HCEC 1CT (cell line): ENCODE data around the gene IRF9.

ENCODE experiments used
- DNase-seq: peaks from one replicate; pipeline ENCODE4 v3.0.0-alpha.2; 2017

Gene IRF9

DNA sequence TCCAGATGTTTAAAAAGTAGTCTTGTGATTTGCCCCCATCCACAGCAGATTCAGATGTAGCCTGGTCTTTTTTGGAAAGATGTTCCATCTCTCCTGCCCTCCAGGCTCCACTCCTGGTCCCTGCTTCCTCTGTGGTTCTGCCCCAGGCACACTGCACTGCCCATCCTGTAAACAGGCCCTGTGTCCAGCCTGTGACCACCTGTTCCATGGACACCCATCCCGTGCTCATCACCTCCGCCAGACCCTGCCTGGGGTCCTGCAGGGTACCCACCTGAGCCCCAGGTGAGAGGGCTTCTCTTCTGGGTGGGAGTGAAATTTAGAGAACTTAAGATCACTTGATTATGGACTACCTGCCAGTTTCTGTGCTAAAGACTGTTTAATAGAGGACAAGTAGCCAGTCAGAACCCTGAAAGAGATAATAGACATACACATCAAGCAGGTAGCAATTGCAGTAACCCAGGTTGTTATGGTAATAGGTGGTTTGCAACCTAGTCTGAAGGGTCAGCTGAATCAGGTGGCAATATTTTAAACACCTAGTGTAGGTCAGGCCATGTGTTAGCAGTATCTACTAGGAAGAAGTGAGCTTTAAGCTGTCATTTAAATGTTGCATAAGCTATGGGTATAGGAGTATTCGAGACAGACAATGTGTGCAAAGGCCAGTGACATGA lies 11.6 kb upstream of the IRF9 start:
- DNase-seq, result no peak

DNA sequence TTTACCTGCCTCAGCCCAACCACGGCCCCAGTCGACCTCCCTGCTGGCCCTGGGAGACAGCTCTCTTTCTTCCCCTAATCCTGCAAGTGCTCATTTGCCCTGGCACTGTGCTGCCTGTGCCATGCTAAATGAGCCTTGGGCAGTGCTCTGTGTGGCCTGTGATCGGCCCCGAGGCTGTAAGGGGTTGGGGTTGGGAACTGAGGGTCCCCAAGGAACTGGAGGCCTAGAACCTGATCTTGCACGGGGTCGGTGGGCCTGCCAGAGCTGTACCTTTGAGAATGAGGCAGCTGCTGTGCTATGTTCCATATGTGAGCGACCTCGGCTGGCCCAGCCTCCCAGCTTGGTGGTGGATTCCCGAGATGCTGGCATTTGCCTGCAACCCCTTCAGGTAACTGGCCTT lies 11.0 kb upstream of the IRF9 start:
- DNase-seq, result no peak

DNA sequence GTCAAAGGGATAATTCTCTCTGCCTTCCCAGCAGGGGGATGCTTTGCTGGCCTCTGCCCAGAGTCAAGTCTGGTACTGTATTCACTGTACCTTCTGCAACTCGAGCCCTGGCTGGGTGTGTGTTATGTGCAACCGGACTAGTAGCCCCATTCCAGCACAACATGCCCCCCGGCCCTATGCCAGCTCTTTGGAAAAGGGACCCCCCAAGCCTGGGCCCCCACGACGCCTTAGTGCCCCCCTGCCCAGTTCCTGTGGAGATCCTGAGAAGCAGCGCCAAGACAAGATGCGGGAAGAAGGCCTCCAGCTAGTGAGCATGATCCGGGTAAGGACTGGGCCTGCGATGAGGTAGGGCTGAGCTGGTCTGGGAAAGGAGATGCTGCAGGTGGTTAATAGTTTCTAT lies 10.5 kb upstream of the IRF9 start:
- no peak for DNase-seq

DNA sequence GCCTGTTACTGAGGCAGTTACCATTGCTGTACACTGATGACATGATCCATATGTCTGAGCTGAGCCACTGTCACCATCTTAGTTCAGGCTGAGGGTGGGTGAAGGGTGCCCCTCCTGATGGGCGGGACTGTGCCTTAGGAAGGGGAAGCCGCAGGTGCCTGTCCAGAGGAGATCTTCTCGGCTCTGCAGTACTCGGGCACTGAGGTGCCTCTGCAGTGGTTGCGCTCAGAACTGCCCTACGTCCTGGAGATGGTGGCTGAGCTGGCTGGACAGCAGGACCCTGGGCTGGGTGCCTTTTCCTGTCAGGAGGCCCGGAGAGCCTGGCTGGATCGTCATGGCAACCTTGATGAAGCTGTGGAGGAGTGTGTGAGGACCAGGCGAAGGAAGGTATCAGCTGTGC lies 10.1 kb upstream of the IRF9 start:
- no peak for DNase-seq

DNA sequence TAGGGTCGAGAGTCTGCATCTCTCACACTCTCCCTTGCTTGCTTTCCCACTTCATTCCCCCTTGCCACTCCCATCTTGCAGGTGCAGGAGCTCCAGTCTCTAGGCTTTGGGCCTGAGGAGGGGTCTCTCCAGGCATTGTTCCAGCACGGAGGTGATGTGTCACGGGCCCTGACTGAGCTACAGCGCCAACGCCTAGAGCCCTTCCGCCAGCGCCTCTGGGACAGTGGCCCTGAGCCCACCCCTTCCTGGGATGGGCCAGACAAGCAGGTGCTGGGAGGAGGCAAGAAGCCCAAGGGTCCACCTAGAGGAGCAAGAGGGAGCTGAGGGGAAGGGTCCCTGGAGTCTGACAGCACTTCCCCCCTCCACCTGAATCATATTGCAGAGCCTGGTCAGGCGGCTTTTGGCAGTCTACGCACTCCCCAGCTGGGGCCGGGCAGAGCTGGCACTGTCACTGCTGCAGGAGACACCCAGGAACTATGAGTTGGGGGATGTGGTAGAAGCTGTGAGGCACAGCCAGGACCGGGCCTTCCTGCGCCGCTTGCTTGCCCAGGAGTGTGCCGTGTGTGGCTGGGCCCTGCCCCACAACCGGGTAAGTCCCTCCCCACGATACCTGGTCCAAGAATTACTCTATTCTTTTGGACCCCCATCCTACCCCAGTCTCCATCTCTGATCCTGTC lies 9.5 kb upstream of the IRF9 start:
- no peak for DNase-seq

DNA sequence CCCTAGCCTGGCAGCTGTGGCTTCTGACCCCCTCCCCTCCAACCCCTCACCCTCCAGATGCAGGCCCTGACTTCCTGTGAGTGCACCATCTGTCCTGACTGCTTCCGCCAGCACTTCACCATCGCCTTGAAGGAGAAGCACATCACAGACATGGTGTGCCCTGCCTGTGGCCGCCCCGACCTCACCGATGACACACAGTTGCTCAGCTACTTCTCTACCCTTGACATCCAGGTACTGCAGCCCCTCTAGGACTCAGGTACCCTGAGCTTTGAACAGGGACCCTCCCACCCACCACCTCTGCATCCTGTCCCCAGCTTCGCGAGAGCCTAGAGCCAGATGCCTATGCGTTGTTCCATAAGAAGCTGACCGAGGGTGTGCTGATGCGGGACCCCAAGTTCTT lies 6.0 kb upstream of the IRF9 start:
- DNase-seq, result no peak

DNA sequence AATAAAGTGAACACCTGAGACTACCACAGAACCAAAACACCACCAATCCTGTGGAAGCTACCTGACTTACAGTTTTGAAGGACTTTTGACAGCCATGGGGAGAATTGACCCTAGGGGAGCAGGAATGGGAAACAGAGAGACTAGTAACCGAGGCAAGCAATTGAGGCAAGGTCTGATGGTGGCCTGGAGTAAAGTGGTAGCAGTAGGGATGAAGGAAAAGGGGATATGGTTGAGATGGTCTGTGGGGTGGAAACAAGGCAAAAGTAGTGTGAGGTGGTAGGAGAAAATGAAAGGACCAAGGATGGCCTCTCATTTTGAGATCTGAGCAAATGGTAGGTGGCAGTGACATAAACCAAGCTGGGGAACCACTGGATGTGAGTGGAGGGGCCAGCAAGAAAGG lies 4.2 kb upstream of the IRF9 start:
- DNase-seq, result no peak

DNA sequence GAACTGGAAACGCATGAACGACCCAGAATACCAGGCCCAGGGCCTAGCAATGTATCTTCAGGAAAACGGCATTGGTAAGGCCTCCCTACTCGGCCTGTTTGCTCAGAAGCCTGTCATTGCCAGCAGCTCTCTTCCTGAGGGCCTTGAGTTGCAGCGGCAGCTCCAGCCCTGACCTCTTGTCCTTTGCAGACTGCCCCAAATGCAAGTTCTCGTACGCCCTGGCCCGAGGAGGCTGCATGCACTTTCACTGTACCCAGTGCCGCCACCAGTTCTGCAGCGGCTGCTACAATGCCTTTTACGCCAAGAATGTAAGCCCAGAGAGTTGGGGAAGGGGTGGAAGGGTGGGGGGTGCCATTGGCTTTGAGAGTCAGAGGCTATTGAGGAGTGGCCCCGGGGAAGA lies 3.7 kb upstream of the IRF9 start:
- no peak for DNase-seq

DNA sequence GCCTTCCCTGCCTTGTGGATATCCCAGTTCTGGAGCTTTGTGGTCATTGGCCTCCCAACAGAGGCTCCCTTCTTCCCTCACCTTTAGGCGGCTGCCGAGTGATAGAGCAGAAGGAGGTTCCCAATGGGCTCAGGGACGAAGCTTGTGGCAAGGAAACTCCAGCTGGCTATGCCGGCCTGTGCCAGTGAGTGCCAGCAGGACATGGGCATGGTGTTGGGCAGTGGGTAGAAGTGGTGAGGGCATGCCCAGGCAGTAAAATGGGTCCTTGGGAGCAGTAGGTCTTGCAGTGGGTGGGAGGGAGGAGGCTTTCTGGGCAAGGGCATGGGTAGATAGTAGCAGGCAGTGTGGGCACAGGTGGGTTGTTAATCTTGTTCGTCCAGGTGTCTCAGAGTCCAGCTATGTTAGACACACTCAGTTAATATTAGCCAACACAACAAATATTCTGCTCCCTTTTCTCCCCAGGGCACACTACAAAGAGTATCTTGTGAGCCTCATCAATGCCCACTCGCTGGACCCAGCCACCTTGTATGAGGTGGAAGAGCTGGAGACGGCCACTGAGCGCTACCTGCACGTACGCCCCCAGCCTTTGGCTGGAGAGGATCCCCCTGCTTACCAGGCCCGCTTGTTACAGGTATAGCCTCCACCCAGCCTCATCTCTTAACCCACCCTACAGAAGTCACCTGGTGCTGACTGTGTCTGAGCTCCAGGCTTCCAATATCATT lies 1.1 kb upstream of the IRF9 start:
- no peak for DNase-seq

DNA sequence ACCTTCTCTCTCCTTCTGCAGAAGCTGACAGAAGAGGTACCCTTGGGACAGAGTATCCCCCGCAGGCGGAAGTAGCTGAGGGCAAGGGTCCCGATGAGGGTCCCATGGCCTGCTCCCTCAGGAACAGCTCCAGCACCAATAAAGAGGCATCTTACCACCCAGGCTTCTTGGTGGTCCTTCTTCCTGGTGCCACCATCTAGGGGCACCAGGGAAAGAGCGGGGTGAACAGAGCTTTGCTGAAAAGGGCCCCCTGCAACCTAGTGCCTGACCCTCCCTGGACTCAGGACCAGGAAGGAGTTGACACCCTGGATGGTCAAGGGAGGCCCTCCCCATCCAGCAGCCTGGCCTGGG lies 591 bp upstream of the IRF9 start:
- no peak for DNase-seq

DNA sequence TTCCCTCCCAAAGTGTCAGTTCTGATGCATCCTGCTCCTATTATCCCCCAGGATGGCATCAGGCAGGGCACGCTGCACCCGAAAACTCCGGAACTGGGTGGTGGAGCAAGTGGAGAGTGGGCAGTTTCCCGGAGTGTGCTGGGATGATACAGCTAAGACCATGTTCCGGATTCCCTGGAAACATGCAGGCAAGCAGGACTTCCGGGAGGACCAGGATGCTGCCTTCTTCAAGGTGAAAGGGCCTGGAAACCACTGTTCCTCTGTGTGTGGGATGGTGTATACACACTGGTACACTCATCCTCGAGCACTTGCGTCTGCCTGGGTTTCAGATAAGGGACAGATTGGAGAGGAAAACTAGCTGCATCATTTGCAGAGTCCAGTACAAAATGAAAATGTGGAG lies 1.0 kb downstream of the IRF9 start:
- DNase-seq, result no peak

DNA sequence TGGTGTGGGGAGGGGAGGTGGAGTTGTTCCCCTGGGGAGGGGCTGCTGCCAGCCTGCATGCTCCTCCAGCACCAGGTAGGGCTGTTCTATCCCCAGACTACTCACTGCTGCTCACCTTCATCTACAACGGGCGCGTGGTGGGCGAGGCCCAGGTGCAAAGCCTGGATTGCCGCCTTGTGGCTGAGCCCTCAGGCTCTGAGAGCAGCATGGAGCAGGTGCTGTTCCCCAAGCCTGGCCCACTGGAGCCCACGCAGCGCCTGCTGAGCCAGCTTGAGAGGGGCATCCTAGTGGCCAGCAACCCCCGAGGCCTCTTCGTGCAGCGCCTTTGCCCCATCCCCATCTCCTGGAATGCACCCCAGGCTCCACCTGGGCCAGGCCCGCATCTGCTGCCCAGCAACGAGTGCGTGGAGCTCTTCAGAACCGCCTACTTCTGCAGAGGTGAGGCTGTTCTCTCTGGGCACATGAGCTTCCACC lies 3.5 kb downstream of the IRF9 start:
- DNase-seq, result no peak

DNA sequence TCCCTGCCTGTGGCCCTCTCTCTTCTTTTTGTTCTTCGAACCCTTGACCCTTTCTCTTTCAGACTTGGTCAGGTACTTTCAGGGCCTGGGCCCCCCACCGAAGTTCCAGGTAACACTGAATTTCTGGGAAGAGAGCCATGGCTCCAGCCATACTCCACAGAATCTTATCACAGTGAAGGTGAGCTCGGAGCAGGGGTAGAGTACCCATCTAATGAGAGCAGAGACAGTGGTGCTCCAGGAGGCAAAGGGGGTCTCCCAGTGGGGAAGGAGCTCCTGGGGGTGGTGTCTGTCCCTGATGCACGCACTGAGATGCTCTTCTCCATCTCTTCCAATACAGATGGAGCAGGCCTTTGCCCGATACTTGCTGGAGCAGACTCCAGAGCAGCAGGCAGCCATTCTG lies 4.7 kb downstream of the IRF9 start:
- DNase-seq, result no peak

DNA sequence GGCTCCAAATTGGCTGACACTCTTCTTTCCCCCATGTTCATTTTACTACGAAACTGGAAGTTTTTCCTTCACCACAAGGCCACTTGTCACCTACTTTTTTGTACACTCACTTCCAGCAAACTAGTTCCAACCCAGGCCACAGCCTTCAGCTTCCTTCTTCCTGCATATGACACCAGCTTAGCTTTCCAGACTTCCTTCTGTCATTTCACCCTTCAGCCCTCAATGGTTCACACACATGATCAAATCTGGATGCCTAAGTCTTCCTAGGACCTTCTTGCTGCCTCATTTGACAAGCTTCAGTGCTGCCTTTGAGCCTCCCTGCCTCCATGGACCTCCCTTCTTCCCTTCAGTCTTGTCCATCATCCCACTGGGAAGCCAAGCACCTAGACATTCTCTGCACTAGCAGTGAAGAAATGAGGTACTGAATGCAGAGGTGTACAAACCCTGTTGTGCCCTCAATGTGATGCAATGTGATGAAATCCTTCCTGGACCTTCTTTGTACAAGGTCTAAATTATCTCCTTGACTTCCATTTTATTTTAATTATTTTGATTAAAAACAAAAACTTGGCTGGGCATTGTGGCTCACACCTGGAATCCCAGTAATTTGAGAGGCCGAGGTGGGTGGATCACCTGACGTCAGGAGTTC lies 6.5 kb downstream of the IRF9 start:
- no peak for DNase-seq

DNA sequence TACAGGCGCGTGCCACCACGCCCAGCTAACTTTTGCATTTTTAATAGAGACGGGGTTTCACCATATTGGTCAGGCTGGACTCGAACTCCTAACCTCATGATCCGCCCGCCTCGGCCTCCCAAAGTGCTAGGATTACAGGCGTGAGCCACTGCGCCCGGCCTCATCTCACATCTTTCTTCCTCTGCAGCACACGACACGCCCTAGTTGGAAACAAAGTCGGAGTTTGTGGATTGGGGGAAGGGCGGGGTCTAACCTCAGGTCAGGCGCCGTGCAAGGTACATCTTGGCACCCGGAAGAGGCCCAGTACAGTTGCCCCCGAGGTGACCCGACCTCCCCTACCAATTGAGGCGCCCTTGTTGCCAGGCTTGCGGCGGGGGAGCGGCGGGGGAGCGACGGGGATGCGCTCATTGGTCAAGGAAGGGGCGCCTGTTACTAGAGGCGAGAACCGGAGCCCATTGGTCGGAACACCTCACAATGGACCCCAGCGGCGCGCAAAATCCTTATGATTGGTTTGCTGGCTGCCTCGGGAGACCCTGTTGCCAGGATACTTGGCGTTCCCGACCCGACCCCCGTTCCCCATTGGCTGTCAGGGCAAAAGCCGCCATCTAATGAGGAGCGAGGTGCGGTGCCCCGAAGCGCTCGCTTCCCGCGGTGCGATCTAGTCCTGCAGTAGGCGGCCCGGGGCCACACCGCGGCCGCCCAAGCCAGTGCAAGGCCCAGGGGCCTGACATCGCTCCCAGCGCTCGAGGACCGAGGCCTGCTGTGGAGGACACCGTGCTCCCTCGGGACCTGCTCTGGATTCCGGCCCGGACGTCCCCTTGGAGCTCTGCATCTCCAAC lies 10.6 kb downstream of the IRF9 start, which contains the start of gene REC8:
REC8 (plus strand) TSS at position 659 of the 839 bp plus-strand sequence. CDS start 473 bp downstream, outside the sequence.
- DNase-seq, result no peak

DNA sequence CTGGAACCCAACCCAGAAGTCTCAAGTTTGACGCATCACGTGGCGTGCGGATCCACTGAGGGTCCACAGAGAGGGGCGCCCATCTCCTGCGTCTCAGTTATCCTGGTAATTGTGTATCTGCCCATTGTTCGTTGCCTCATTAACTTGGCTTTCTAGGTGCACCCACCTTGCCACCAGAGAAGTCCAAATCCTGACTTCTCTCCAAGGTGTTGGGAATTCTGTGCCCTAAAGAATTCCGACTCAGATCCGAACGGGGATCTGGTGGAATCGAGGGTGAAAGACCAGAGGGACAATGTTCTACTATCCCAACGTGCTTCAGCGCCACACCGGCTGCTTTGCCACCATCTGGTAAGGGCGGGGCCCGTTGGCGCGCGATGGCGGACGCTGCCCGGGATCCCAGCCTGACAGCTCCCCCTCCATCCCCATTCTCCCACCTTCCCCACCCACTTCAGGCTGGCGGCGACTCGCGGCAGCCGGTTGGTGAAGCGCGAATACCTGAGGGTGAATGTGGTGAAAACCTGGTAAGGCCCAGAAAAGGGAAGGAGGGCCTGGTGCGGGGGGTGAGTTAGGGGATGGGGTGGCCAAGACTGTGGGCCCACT lies 11.3 kb downstream of the IRF9 start:
- DNase-seq, result no peak

DNA sequence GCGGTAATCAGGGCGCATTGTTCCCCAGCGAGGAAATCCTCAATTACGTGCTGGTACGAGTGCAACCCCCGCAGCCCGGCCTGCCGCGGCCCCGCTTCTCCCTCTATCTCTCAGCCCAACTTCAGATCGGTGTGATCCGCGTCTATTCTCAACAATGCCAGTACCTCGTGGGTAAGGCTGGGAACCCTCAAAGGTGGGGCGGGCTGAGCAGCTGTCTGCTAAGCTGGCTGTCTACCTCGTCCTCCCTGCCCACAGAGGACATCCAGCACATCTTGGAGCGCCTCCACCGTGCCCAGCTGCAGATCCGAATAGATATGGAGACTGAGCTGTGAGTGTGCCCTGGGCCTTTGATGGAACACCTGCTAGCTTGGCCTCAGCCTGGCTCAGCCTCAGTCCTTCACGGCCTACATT lies 11.8 kb downstream of the IRF9 start:
- DNase-seq, result no peak

DNA sequence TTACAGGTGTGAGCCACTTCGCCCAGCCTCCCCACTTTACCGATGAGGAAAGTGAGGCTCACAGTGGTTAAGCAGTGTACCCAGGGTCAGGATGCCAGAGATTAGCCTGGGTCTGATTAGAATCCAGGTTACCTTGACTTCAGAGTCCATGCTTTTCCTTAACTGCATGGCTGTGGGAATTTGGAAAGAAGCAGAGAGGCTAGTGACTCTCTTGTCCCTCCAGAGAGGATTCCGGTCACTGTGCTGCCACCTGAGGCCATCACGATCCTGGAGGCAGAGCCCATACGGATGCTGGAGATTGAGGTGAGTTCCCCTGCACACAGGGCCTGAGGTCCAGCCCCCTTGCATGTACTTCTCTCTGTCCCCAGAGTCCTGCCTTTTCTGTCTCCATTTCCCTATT lies 15.5 kb downstream of the IRF9 start:
- DNase-seq, result no peak

DNA sequence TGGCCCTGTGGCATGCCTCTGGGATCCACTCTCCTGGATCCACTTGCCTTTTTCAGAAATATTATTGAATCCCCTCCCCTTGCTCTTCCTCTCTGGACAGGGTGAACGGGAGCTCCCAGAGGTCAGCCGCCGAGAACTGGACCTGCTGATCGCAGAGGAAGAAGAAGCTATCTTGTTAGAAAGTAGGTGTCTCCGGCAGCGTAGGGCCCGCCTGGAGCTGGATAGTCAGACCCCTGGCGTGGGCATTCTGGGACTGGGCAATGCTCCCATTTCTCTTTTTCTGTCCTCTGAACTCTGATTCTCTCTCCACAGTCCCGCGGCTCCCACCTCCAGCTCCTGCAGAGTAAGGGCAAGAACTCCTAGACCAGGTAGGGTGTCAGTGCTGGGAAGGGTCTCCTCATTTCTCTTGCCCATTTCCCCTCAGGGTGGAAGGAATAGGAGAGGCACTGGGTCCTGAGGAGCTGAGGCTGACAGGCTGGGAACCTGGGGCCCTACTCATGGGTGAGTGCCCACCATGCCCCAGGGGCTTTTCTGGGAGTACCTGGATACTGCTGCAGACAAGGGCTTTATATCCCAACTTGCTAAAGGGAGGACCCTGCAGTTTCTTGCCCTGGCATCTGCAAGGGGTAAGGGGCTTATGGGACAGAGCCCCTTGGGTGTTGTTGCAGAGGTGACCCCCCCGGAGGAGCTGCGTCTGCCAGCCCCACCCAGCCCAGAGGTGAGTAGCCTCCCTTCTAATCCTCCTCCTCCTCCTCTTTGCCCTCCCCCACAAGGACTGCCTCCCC lies 16.2 kb downstream of the IRF9 start:
- DNase-seq, result no peak

DNA sequence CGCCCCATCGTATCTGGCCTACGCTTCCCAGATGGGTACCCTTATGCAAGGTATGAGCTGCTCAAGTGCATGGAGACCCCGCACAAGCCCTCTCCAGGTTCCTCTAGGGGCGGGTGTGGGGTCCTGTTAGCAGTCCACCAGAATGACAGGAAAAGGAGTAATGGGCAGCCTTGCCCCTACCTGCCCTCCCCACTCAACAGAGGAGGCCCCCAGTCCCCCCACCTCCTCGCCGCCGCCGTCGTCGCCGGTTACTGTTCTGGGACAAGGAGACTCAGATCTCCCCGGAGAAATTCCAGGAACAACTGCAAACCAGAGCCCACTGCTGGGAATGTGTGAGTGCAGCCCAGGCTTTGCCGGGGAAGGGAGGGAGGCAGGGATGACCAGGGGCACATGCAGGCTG lies 16.8 kb downstream of the IRF9 start:
- DNase-seq, result no peak

DNA sequence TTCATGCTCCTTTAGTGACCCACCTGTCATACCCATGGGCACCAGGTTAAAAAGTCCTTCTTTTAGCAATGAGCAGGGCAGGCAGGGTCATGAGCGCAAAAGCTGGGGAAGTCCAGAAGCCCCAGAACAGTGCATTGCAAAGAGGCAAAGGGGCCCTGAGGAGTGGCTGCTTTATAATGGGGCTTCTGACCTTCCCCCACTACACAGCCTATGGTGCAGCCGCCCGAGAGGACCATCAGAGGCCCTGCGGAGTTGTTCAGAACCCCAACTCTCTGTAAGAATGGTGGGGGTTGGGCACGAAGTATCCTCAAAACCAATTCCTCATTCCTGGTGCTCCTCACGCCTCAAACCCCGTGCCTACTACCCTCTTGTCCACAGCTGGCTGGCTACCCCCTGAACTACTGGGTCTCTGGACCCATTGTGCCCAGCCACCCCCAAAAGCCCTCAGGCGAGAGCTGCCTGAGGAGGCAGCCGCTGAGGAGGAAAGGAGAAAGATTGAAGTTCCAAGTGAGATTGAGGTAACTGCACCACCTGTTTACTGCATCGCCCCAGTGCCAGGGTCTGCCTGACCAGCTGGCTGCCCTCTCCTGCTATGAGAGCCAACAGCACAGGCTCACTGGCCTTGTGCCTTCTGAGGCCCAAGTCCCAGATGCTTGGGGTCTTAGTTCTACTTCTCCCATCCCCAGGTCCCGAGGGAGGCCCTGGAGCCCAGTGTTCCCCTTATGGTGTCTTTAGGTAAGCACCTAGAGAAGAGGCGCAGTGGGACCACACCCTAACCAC lies 17.5 kb downstream of the IRF9 start:
- DNase-seq, result no peak
